ENCODE data around the gene SAMD4A. TPM values are rescaled to one million over a fixed set of nuclear protein-coding genes. Genes with fewer than 3 reads are reported as not detected.

SAMD4A gene
- total RNA-seq, 2 experiments from 2014 or later, result 0.06 to 1.0 TPM

DNA sequence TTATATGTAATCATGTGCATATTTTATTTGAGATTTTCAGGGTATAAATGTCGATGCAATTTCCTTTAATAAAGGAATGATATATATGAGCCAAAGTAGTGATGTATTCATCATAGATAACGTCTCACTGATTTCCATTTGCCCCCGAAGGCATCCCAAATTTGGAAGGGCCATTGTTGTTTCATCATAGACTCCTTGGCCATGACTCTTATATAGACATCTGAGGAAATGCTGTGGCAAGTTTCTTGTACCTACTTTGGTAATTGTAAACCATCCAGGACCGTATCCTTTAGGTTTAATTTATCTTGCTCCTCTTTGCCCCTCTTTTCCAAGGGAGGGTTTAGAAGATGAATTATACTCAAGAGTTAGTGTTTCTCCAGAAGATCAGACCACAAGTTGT is 84.7 kb downstream of the SAMD4A start:
- H3K4me3 ChIP-seq (ENCODE audit: low read depth, low read length, poor library complexity, severe bottlenecking), result no peak overlapping the region
- no peaks in the 10 kb centered on the region for H4K20me1 ChIP-seq (ENCODE audit: insufficient read depth, low read length)
- CTCF ChIA-PET (ENCODE audit: unreplicated experiment), result no interaction called here
- POLR2A ChIA-PET, result no interaction called here
- H2AFZ ChIP-seq (ENCODE audit: low read length), result no peak overlapping the region
- TF ChIP-seq EZH2phosphoT487 (IDR thresholded peaks at IDR 0.05; ENCODE audit: borderline replicate concordance, low read depth, low read length), result no peak
- TF ChIP-seq, protein P1, sequence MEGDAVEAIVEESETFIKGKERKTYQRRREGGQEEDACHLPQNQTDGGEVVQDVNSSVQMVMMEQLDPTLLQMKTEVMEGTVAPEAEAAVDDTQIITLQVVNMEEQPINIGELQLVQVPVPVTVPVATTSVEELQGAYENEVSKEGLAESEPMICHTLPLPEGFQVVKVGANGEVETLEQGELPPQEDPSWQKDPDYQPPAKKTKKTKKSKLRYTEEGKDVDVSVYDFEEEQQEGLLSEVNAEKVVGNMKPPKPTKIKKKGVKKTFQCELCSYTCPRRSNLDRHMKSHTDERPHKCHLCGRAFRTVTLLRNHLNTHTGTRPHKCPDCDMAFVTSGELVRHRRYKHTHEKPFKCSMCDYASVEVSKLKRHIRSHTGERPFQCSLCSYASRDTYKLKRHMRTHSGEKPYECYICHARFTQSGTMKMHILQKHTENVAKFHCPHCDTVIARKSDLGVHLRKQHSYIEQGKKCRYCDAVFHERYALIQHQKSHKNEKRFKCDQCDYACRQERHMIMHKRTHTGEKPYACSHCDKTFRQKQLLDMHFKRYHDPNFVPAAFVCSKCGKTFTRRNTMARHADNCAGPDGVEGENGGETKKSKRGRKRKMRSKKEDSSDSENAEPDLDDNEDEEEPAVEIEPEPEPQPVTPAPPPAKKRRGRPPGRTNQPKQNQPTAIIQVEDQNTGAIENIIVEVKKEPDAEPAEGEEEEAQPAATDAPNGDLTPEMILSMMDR (conservative IDR thresholded peaks at IDR 0.05; ENCODE audit: low read length), result no peak
- H3K4me2 ChIP-seq (ENCODE audit: low read length), result no peak overlapping the region
- no peaks in the 10 kb centered on the region for H3K9me2 ChIP-seq (ENCODE audit: insufficient read depth, low read length)
- intact Hi-C loops (cut with micrococcal nuclease; ENCODE audit: unreplicated experiment), result no loop called here
- no peaks in the 10 kb centered on the region for H3K79me2 ChIP-seq (ENCODE audit: insufficient read depth, low read depth, low read length)
- no peaks in the 10 kb centered on the region for H3K9me3 ChIP-seq (ENCODE audit: low read length)
- H3K36me3 ChIP-seq (ENCODE audit: insufficient read depth, low read length), result no peaks in the 10 kb centered on the region
- H3K27ac ChIP-seq (ENCODE audit: low read depth, low read length, poor library complexity, severe bottlenecking), result no peak overlapping the region
- BruUV-seq (replicated peaks), result no TSS peak
- H3K4me1 ChIP-seq (ENCODE audit: insufficient read depth, low read length, poor library complexity, severe bottlenecking), result no peaks in the 10 kb centered on the region
- no peak for DNase-seq (ENCODE audit: low spot score)

DNA sequence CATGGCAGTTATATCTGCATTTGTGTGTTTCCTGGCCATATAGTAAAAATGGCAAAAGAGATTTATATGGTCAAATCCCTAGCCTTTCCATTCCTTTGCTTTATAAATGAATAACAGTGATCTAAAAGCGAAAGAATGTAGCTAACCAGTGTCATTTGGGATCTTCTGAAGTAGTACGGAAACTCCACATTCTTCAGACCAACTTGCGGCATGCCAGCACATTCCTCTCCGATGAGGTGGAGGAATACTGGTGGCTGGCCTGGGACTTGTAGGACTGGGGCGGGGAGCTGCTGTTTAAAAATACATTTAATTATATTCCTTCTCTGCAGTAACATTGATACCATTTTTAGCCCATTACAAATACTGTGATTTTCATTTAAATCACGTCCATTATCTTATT is 85.3 kb downstream of the SAMD4A start:
- Histone ChIP-seq H3K9me2 (ENCODE audit: insufficient read depth, low read length) (no peaks in the 10 kb centered on the region), H3K4me1 (ENCODE audit: insufficient read depth, low read length, poor library complexity, severe bottlenecking) (no peaks in the 10 kb centered on the region), H3K4me2 (ENCODE audit: low read length) (no peak overlapping the region), H3K4me3 (ENCODE audit: low read depth, low read length, poor library complexity, severe bottlenecking) (no peak overlapping the region), H4K20me1 (ENCODE audit: insufficient read depth, low read length) (no peaks in the 10 kb centered on the region), H3K36me3 (ENCODE audit: insufficient read depth, low read length) (no peaks in the 10 kb centered on the region), H3K79me2 (ENCODE audit: insufficient read depth, low read depth, low read length) (no peaks in the 10 kb centered on the region), H3K27ac (ENCODE audit: low read depth, low read length, poor library complexity, severe bottlenecking) (no peak overlapping the region), H3K9me3 (ENCODE audit: low read length) (no peaks in the 10 kb centered on the region), H2AFZ (ENCODE audit: low read length) (no peak overlapping the region)
- ChIA-PET POLR2A (no interaction called here), CTCF (ENCODE audit: unreplicated experiment) (no interaction called here)
- DNase-seq (ENCODE audit: low spot score), result no peak
- TF ChIP-seq, protein P1 (conservative IDR thresholded peaks at IDR 0.05; ENCODE audit: low read length), result no peak
- no peak for TF ChIP-seq EZH2phosphoT487 (IDR thresholded peaks at IDR 0.05; ENCODE audit: borderline replicate concordance, low read depth, low read length)
- no TSS peak for BruUV-seq (replicated peaks)
- intact Hi-C loops (cut with micrococcal nuclease; ENCODE audit: unreplicated experiment), result no loop called here

GRCh38 chr14:54652605-54653052 is 85.7 kb downstream of the SAMD4A start:
- no peak for DNase-seq (ENCODE audit: low spot score)
- Histone ChIP-seq H3K9me2 (ENCODE audit: insufficient read depth, low read length) (no peaks in the 10 kb centered on the region), H3K79me2 (ENCODE audit: insufficient read depth, low read depth, low read length) (no peaks in the 10 kb centered on the region), H3K27ac (ENCODE audit: low read depth, low read length, poor library complexity, severe bottlenecking) (no peak overlapping the region), H3K4me2 (ENCODE audit: low read length) (no peak overlapping the region), H2AFZ (ENCODE audit: low read length) (no peak overlapping the region), H3K4me3 (ENCODE audit: low read depth, low read length, poor library complexity, severe bottlenecking) (no peak overlapping the region), H4K20me1 (ENCODE audit: insufficient read depth, low read length) (no peaks in the 10 kb centered on the region), H3K36me3 (ENCODE audit: insufficient read depth, low read length) (no peaks in the 10 kb centered on the region), H3K9me3 (ENCODE audit: low read length) (no peaks in the 10 kb centered on the region), H3K4me1 (ENCODE audit: insufficient read depth, low read length, poor library complexity, severe bottlenecking) (no peaks in the 10 kb centered on the region)
- intact Hi-C loops (cut with micrococcal nuclease; ENCODE audit: unreplicated experiment), result no loop called here
- no TSS peak for BruUV-seq (replicated peaks)
- ChIA-PET CTCF (ENCODE audit: unreplicated experiment) (no interaction called here), POLR2A (no interaction called here)
- TF ChIP-seq EZH2phosphoT487 (IDR thresholded peaks at IDR 0.05; ENCODE audit: borderline replicate concordance, low read depth, low read length), result no peak
- TF ChIP-seq, protein P1 (conservative IDR thresholded peaks at IDR 0.05; ENCODE audit: low read length), result no peak
